Measurements from ENCODE around the gene GNA14. TPM values are rescaled to one million over a fixed set of nuclear protein-coding genes. Genes with fewer than 3 reads are reported as not detected.

GNA14 gene
- total and polyA plus RNA-seq, 2 of the 8 experiments (the other 6 are each of a cell fraction or from before 2014, with no cell fraction given): 3.4 to 6.3 TPM

DNA sequence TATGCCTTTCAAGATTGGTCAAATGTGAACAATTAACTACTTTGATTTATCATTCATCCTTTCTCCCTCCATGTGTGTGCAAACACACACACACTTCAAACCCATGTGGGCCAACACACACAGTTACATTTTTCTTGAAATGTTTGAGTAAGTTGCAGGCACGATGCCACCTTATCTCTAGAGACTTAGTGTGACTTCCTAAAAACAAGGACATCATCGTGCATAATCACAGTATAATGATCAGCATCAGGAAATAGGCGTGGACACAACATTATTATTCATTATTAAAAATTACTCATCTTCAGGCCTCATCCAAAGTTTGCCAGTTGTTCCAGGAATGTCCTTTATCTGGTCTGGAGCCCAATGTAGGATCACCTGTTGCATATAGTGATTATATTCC is 209.5 kb downstream of the GNA14 start (continued):
- TF ChIP-seq SRF (IDR thresholded peaks at IDR 0.05; ENCODE audit: low read depth, low read length): no peak
- no peak for TF ChIP-seq HDAC6 (IDR thresholded peaks at IDR 0.05; ENCODE audit: low read depth, low read length)

Measured in H1 (cell line).